ENCODE results near the gene SLC44A1.

SLC44A1 gene

GRCh38 chr9:105399117-105399516 is 154.7 kb downstream of the SLC44A1 start:
- Histone ChIP-seq H3K4me3 (no peak overlapping the region), H3K27ac (no peak overlapping the region)
- TF ChIP-seq CTCF (IDR thresholded peaks at IDR 0.05), result no peak
- DNase-seq (ENCODE audit: low spot score), result no peak

GRCh38 chr9:105401651-105402050 is 157.2 kb downstream of the SLC44A1 start:
- TF ChIP-seq CTCF (IDR thresholded peaks at IDR 0.05), result no peak
- Histone ChIP-seq H3K27ac (no peak overlapping the region), H3K4me3 (no peak overlapping the region)
- DNase-seq (ENCODE audit: low spot score), result no peak

GRCh38 chr9:105403552-105404248 is 159.2 kb downstream of the SLC44A1 start:
- no peak overlapping the region for H3K4me3 ChIP-seq
- no peak overlapping the region for H3K27ac ChIP-seq
- no peak for TF ChIP-seq CTCF (IDR thresholded peaks at IDR 0.05)
- DNase-seq (ENCODE audit: low spot score), result no peak

- H3K27ac ChIP-seq, result no peak overlapping the region
- TF ChIP-seq CTCF (IDR thresholded peaks at IDR 0.05), result no peak
- H3K4me3 ChIP-seq, result no peak overlapping the region
- no peak for DNase-seq (ENCODE audit: low spot score)
These were observed 161.2 kb downstream of the SLC44A1 start for GRCh38 chr9:105405514-105406131.

- no peak for DNase-seq (ENCODE audit: low spot score)
- TF ChIP-seq CTCF (IDR thresholded peaks at IDR 0.05), result no peak
- Histone ChIP-seq H3K4me3 (no peak overlapping the region), H3K27ac (no peak overlapping the region)
These were observed 161.9 kb downstream of the SLC44A1 start for GRCh38 chr9:105406369-105406768.

DNA sequence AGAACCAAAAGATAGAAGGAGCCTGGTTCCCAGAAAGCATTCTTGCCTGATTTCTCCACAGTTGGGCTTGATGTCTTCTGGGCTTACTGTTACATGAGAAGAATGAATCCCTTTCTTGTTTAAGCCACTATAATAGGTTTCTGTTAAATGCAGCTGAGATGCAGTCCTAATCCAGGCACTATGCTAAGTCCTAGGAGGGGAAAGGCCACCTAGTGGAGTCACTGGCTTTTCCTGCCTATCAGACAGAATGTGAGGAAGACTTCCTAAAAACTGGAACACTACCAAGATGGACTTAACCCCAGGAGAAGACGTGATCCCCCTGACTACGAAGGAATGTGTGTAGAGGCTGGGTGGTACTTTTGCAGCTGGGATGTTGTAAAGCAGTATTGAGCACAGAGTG is 169.1 kb downstream of the SLC44A1 start:
- no peak for TF ChIP-seq CTCF (IDR thresholded peaks at IDR 0.05)
- DNase-seq (ENCODE audit: low spot score), result no peak
- H3K27ac ChIP-seq, result no peak overlapping the region

More for the DNA sequence above, 169.1 kb downstream of the SLC44A1 start:
- H3K4me3 ChIP-seq, result no peak overlapping the region
